Measurements from ENCODE around the gene ALOX12.
"Not testable (repeated sequence)": the region's sequence is repeated elsewhere in the genome, so short reads cannot be mapped to it uniquely, and the experiment has no call there.

- TF ChIP-seq CTCF (conservative IDR thresholded peaks at IDR 0.05; ENCODE audit: low read length); EZH2phosphoT487 (IDR thresholded peaks at IDR 0.05; ENCODE audit: borderline replicate concordance, low read depth, low read length): not testable (repeated sequence)
Measured at GRCh38 chr17:6979440-6979839, 16.4 kb upstream of the ALOX12 start.
